Measurements from ENCODE around the gene ZNF189.

GRCh38 chr9:101354765-101355708 lies 43.6 kb upstream of the ZNF189 start:
- TF ChIP-seq, protein P1, sequence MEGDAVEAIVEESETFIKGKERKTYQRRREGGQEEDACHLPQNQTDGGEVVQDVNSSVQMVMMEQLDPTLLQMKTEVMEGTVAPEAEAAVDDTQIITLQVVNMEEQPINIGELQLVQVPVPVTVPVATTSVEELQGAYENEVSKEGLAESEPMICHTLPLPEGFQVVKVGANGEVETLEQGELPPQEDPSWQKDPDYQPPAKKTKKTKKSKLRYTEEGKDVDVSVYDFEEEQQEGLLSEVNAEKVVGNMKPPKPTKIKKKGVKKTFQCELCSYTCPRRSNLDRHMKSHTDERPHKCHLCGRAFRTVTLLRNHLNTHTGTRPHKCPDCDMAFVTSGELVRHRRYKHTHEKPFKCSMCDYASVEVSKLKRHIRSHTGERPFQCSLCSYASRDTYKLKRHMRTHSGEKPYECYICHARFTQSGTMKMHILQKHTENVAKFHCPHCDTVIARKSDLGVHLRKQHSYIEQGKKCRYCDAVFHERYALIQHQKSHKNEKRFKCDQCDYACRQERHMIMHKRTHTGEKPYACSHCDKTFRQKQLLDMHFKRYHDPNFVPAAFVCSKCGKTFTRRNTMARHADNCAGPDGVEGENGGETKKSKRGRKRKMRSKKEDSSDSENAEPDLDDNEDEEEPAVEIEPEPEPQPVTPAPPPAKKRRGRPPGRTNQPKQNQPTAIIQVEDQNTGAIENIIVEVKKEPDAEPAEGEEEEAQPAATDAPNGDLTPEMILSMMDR (IDR thresholded peaks at IDR 0.05): no peak
- TF ChIP-seq POLR2AphosphoS5 (IDR thresholded peaks at IDR 0.05) (no peak), POLR2A (IDR thresholded peaks at IDR 0.05) (no peak), EP300 (IDR thresholded peaks at IDR 0.05) (no peak)

All from suprapubic skin (tissue), 4 donors.